Duodenal mucosa (tissue), 2 donors: ENCODE results near the gene MCTP1.
"Not testable (repeated sequence)": the region's sequence is repeated elsewhere in the genome, so short reads cannot be mapped to it uniquely, and the experiment has no call there.

Experiments
- H3K27ac ChIP-seq: one replicate; pipeline ENCODE4 v1.7.0; 2013; ENCODE audit warnings: low read depth, low read length
- H3K27me3 ChIP-seq, 2 donors: one replicate each; pipeline ENCODE4 v1.7.0; 2013; ENCODE audit warnings: low read length in 2 of 2, control low read depth in 1 of 2; ENCODE audit not compliant: insufficient read depth in 2 of 2, control insufficient read depth in 1 of 2
- H3K36me3 ChIP-seq, 2 donors: one replicate each; pipeline ENCODE4 v1.7.0; 2013; ENCODE audit warnings: low read length in 2 of 2, control low read depth in 1 of 2; ENCODE audit not compliant: insufficient read depth in 2 of 2, control insufficient read depth in 1 of 2
- H3K4me1 ChIP-seq, 2 donors: one replicate each; pipeline ENCODE4 v1.7.0; 2013; ENCODE audit warnings: low read length in 2 of 2, control low read depth in 1 of 2; ENCODE audit not compliant: insufficient read depth in 2 of 2, control insufficient read depth in 1 of 2
- H3K4me3 ChIP-seq, 2 donors: one replicate each; pipeline ENCODE4 v1.7.0; 2013; ENCODE audit warnings: low read length in 2 of 2, low read depth in 1 of 2
- H3K9ac ChIP-seq, 2 donors: one replicate each; pipeline ENCODE4 v1.7.0; 2013; ENCODE audit warnings: low read length in 2 of 2, low read depth in 1 of 2
- H3K9me3 ChIP-seq, 2 donors: one replicate each; pipeline ENCODE4 v1.7.0; 2013; ENCODE audit warnings: low read length in 2 of 2, control low read depth in 1 of 2; ENCODE audit not compliant: control insufficient read depth in 1 of 2

Gene MCTP1

DNA sequence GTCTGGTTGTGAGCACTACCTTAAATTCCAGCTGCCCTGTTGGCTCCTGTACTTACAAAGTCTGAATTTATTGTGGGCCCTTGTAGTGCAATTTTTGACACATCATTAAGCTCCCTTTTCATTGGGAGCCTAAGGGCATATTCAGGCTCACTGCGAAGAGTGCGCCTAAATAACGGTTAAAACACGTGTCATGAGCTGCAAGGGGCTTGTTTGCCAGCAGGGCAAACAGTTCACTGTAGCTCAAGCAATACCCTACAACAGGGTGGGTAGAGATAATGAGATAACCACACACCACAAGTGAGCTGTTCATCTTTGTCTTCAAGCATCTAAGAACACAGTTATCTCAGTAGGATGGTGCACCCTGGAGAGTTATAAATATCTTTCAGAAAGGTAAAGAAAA lies 452.2 kb downstream of the MCTP1 start:
- Histone ChIP-seq H3K4me1 (no peaks in the 10 kb centered on the region), H3K9ac (no peak overlapping the region), H3K9me3 (no peaks in the 10 kb centered on the region), H3K27ac (no peak overlapping the region), H3K36me3 (no peaks in the 10 kb centered on the region), H3K27me3 (no peaks in the 10 kb centered on the region), H3K4me3 (no peak overlapping the region)

DNA sequence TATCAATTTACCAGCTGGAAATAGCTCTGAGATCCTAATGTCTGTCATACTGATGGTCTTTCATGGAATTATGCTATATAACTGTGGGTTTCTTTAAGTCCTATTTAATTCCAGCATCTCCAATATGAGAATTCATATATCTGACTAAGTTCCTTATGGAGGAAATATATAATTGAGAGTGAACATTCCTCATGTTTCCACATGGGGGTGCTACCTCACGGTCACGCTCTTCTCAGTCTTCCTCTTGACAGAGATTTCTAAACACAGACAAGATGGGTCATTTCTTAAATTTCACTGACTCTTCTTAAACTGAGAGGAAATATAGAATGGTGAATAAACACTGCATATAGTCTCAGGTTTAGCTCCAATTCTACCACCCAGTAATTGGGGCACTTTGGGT lies 454.4 kb downstream of the MCTP1 start:
- H3K4me3 ChIP-seq = no peak overlapping the region
- no peaks in the 10 kb centered on the region for H3K36me3 ChIP-seq
- H3K27ac ChIP-seq = no peak overlapping the region
- H3K4me1 ChIP-seq = no peaks in the 10 kb centered on the region
- no peak overlapping the region for H3K9ac ChIP-seq
- no peaks in the 10 kb centered on the region for H3K9me3 ChIP-seq
- no peaks in the 10 kb centered on the region for H3K27me3 ChIP-seq

DNA sequence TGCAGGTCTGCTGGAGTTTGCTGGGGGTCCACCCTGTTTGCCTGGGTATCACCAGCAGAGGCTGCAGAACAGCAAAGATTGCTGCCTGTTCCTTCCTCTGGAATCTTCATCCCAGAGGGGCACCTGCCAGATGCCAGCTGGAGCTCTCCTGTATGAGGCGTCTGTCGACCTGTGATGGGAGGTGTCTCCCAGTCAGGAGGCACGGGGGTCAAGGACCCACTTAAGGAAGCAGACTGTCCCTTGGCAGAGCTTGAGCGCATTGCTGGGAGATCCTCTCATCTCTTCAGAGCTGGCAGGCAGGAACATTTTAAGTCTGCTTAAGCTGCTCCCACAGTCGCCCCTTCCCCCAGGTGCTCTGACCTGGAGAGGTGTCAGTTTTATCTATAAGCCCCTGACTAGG lies 456.7 kb downstream of the MCTP1 start:
- H3K36me3 ChIP-seq, H3K9me3 ChIP-seq, H3K4me1 ChIP-seq, H3K4me3 ChIP-seq, H3K27ac ChIP-seq, H3K9ac ChIP-seq, H3K27me3 ChIP-seq: not testable (repeated sequence)

DNA sequence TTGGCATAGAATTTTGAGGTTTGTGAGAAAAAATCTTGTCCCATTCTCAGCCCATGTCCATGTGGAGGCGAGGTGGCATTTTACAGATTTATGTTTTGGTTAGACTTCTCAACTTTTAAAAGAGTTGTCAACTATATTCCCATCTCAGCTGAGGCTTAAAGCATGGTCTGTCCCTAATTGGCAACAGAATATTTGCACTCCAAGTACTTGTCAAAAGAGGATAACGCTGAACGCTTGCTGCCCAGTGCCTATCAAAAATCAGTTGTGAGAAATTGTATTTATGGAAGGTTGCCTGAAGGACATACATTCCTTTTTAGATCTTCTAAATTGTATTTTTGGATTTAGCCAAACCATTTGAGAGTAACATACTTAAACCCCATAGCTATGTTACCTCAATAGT lies 464.4 kb downstream of the MCTP1 start:
- Histone ChIP-seq H3K27ac (no peak overlapping the region), H3K9me3 (no peaks in the 10 kb centered on the region), H3K27me3 (no peaks in the 10 kb centered on the region), H3K9ac (no peak overlapping the region), H3K4me3 (no peak overlapping the region), H3K4me1 (no peaks in the 10 kb centered on the region), H3K36me3 (no peaks in the 10 kb centered on the region)

DNA sequence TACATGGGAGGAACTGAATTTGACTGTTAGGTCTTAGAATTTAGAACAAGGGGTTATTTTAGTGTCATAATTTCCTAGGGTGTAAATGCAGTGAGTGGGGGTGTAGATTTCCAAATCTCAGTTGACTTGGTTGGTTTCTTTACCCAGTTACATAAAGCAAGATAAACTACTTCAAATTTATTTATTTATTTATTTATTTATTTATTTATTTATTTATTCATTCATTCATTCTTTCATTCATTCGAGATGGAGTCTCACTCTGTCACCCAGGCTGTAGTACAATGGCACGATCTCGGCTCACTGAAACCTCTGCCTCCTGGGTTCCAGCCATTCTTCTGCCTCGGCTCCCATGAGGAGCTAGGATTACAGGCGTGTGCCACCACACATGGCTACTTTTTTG lies 466.0 kb downstream of the MCTP1 start:
- Histone ChIP-seq H3K36me3 (no peaks in the 10 kb centered on the region), H3K4me1 (no peaks in the 10 kb centered on the region), H3K27me3 (no peaks in the 10 kb centered on the region), H3K4me3 (no peak overlapping the region), H3K9me3 (no peaks in the 10 kb centered on the region), H3K9ac (no peak overlapping the region), H3K27ac (no peak overlapping the region)

DNA sequence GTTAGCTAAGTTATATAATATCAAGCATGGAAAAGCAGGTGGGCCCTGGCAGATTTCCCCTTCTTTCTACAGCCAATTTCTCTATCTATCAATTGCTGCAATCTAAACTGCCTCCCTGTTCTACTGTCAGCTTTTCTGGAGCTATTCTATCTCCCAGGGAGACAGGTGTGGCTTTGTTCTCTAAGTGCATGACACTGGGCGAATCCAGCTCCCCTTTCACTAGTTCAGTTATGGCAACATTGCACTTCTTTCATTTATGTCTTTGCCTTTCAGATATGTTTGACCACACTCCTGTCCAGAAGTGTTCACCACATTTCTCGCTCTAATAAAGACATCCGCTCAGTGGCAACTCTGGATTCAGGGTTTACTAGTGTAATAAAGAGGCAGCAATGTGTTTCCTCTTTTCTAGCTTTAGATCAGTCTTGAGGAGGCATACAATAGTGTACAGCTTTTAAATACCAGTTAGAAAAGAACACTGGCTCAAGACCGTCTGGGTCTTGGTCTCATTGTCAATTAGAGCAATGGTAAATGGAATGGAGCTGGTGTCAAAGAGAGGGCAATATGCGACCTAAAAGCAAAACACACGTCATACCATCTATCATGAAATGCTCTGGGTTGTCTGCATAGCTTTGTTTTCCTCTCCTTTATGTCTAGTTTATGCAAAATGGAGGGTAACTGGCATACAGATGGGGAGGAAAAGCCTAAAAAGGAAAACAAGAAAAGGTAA lies 469.4 kb downstream of the MCTP1 start:
- H3K9me3 ChIP-seq = no peaks in the 10 kb centered on the region
- no peaks in the 10 kb centered on the region for H3K4me1 ChIP-seq
- H3K4me3 ChIP-seq = no peak overlapping the region
- no peaks in the 10 kb centered on the region for H3K36me3 ChIP-seq
- no peak overlapping the region for H3K27ac ChIP-seq
- no peaks in the 10 kb centered on the region for H3K27me3 ChIP-seq
- H3K9ac ChIP-seq = no peak overlapping the region

DNA sequence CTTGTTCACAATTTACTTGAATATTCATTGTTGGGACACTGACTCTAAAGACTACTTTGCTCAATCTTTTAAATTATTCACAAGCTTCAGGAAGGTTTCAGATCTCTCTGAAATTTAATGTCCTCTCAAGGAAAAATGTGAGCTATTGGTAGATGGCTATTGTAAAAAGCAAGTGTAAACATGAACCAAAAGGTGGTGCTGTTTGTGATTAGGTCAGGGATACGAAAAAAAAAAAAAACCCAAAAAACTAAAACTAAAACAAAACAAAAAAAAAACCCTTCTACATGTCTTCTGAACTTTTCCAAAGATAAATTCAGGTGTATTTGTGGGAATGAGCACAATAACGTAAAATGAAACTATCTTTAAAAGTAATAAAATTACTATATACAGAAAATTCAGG lies 472.7 kb downstream of the MCTP1 start:
- no peak overlapping the region for H3K4me3 ChIP-seq
- no peaks in the 10 kb centered on the region for H3K4me1 ChIP-seq
- no peak overlapping the region for H3K9ac ChIP-seq
- no peaks in the 10 kb centered on the region for H3K27me3 ChIP-seq
- H3K36me3 ChIP-seq = no peaks in the 10 kb centered on the region
- no peak overlapping the region for H3K27ac ChIP-seq
- no peaks in the 10 kb centered on the region for H3K9me3 ChIP-seq

DNA sequence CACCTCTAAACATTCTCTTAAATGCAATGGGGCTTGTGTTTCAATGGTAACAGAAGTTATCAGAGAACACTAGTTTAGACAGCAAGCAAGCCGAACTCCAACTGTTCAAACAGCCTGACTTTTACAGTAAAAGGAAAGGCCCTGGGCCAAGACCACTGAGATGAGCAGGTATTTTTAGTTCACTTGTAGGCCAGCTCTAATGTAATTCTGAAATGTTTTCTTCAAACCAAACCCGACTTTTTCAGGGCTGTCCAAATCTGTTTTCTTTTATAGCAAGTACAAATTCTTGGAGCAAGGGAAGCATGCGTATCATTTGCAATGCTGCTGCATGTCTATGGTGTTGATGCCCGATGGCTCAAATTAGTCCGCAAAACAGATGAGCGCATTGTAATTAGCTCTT lies 473.6 kb downstream of the MCTP1 start:
- Histone ChIP-seq H3K27ac (no peak overlapping the region), H3K9me3 (no peaks in the 10 kb centered on the region), H3K4me3 (no peak overlapping the region), H3K4me1 (no peaks in the 10 kb centered on the region), H3K36me3 (no peaks in the 10 kb centered on the region), H3K9ac (no peak overlapping the region), H3K27me3 (no peaks in the 10 kb centered on the region)

DNA sequence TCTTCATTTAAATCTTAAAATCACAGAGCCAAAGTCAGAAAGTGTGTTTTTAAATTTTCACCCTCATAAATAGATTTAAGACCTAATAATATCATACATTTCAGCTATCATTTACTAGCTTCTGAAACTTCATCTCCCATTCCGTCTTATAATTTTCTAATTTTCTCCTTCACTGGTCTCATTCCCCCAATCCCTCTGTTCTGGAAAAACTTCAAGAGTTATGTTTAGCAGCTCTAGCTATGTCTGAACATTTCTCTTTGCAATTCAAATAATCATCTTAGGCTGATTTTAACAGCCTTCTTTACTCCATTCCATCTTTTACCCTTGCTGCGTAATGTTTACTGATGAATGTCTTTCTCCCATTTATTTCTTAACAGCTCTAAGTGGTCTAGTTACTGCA lies 474.0 kb downstream of the MCTP1 start:
- Histone ChIP-seq H3K9me3 (no peaks in the 10 kb centered on the region), H3K27me3 (no peaks in the 10 kb centered on the region), H3K4me3 (no peak overlapping the region), H3K27ac (no peak overlapping the region), H3K9ac (no peak overlapping the region), H3K36me3 (no peaks in the 10 kb centered on the region), H3K4me1 (no peaks in the 10 kb centered on the region)

DNA sequence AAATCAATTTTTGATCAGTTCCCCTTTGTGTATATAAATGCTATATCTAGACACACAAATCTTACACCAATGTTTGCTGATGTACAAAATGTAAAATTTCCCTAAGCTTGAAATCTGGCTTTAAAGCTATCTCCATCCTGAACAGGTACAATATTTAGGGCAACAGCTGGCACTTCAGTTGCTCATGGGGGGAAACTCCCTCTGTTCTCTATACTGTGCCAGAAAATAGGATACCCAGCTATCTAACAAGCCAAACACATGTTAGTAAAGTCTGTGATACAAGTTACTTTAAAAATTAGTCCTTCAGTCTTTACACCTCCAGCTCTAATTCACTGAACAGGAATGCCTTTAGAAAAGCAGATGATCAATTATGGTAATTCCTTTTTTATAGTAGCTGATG lies 474.6 kb downstream of the MCTP1 start:
- Histone ChIP-seq H3K9me3 (no peaks in the 10 kb centered on the region), H3K27ac (no peak overlapping the region), H3K4me3 (no peak overlapping the region), H3K4me1 (no peaks in the 10 kb centered on the region), H3K36me3 (no peaks in the 10 kb centered on the region), H3K27me3 (no peaks in the 10 kb centered on the region), H3K9ac (no peak overlapping the region)

DNA sequence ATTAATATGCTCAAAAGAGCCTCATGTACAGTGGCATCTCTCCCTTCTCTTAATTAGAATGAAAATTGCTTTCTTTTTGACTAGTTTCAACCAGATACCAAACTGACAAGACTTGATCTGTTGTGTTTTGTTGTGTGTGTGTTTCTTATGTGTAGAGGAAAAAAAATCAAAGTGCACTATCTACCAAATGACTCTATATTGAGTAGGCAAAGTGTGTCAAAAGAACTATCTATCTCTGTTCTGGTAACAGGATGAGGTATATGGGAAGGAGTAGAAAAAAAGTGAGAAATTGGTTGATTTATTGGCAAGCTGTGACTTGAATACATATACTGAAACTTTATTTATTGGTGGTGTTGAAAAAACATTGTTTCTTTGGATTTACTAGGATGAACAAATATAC lies 476.4 kb downstream of the MCTP1 start:
- Histone ChIP-seq H3K4me1 (no peaks in the 10 kb centered on the region), H3K27ac (no peak overlapping the region), H3K9ac (no peak overlapping the region), H3K27me3 (no peaks in the 10 kb centered on the region), H3K36me3 (no peaks in the 10 kb centered on the region), H3K4me3 (no peak overlapping the region), H3K9me3 (no peaks in the 10 kb centered on the region)
